IPS DF 6.9 (cell line): ENCODE measurements around the gene LSM3.

Source experiments
- DNase-seq: peaks from one replicate; pipeline ENCODE4 v3.0.0-alpha.2; 2013; ENCODE audit warnings: low read depth, low spot score
- H3K27ac ChIP-seq: one replicate; pipeline ENCODE4 v1.5.1; 2013; ENCODE audit warnings: low read length, control low read depth
- H3K27me3 ChIP-seq: 2 replicates; pipeline ENCODE4 v1.6.1; 2013; ENCODE audit warnings: mild to moderate bottlenecking, low read length; ENCODE audit not compliant: control insufficient read depth, insufficient read depth
- H3K36me3 ChIP-seq: 2 replicates; pipeline ENCODE4 v1.6.1; 2013; ENCODE audit warnings: low read length; ENCODE audit not compliant: control insufficient read depth, insufficient read depth
- H3K4me1 ChIP-seq: 2 replicates; pipeline ENCODE4 v1.6.1; 2013; ENCODE audit warnings: low read length; ENCODE audit not compliant: control insufficient read depth, insufficient read depth
- H3K4me3 ChIP-seq: 2 replicates; pipeline ENCODE4 v1.5.1; 2013; ENCODE audit warnings: mild to moderate bottlenecking, low read length
- H3K9me3 ChIP-seq: 2 replicates; pipeline ENCODE4 v1.6.1; 2013; ENCODE audit warnings: low read length, inconsistent platforms; ENCODE audit not compliant: control insufficient read depth, insufficient read depth
- WGBS: extraction: QIAGEN DNeasy Blood & Tissue Kit; methylation state at CpG from one replicate; pipeline ENCODE4 v1.1.7; 2013; ENCODE audit warnings: mixed read lengths, missing lambda C conversion rate; ENCODE audit not compliant: insufficient read length, insufficient coverage; 5-methylcytosine and 5-hydroxymethylcytosine counted together

LSM3 gene

GRCh38 chr3:14158370-14158769, 20.2 kb upstream of the LSM3 start:
- H3K36me3 ChIP-seq = peaks cover 34% of the 10 kb centered on the region
- no peaks in the 10 kb centered on the region; the same call in 1 of the 2 replicates for H3K9me3 ChIP-seq
- H3K27me3 ChIP-seq = no peaks in the 10 kb centered on the region
- WGBS = no CpG with 5 or more reads among the region's 14 CpGs
- no peaks in the 10 kb centered on the region for H3K4me1 ChIP-seq
- no peak for DNase-seq
- H3K27ac ChIP-seq = no peak overlapping the region
- no peak overlapping the region for H3K4me3 ChIP-seq

- no CpG with 5 or more reads among the region's 8 CpGs for WGBS
- Histone ChIP-seq H3K27me3 (no peaks in the 10 kb centered on the region), H3K27ac (no peak overlapping the region), H3K4me3 (no peak overlapping the region), H3K36me3 (peaks cover 30% of the 10 kb centered on the region), H3K4me1 (no peaks in the 10 kb centered on the region), H3K9me3 (no peaks in the 10 kb centered on the region; the same call in 1 of the 2 replicates)
- no peak for DNase-seq
Observed at GRCh38 chr3:14159426-14159825, 19.2 kb upstream of the LSM3 start.

GRCh38 chr3:14161282-14161681, 17.3 kb upstream of the LSM3 start:
- Histone ChIP-seq H3K4me3 (no peak overlapping the region), H3K36me3 (peaks cover 39% of the 10 kb centered on the region), H3K27me3 (no peaks in the 10 kb centered on the region), H3K4me1 (no peaks in the 10 kb centered on the region), H3K9me3 (no peaks in the 10 kb centered on the region; the same call in 1 of the 2 replicates), H3K27ac (no peak overlapping the region)
- no CpG with 5 or more reads among the region's 2 CpGs for WGBS
- no peak for DNase-seq

GRCh38 chr3:14162178-14162577, 16.4 kb upstream of the LSM3 start:
- no peaks in the 10 kb centered on the region for H3K27me3 ChIP-seq
- H3K36me3 ChIP-seq = peaks cover 41% of the 10 kb centered on the region
- no peaks in the 10 kb centered on the region; the same call in 1 of the 2 replicates for H3K9me3 ChIP-seq
- no peaks in the 10 kb centered on the region for H3K4me1 ChIP-seq
- DNase-seq = no peak
- H3K4me3 ChIP-seq = no peak overlapping the region
- no CpG with 5 or more reads among the region's 2 CpGs for WGBS
- no peak overlapping the region for H3K27ac ChIP-seq

- Histone ChIP-seq H3K27ac (no peak overlapping the region), H3K36me3 (peaks cover 35% of the 10 kb centered on the region), H3K9me3 (no peaks in the 10 kb centered on the region; the same call in 1 of the 2 replicates), H3K4me3 (no peak overlapping the region), H3K4me1 (no peaks in the 10 kb centered on the region), H3K27me3 (no peaks in the 10 kb centered on the region)
- no CpG with 5 or more reads among the region's 9 CpGs for WGBS
- DNase-seq = no peak
Observed at GRCh38 chr3:14166877-14167603, 11.6 kb upstream of the LSM3 start.

- WGBS = no CpG with 5 or more reads among the region's 2 CpGs
- no peaks in the 10 kb centered on the region for H3K4me1 ChIP-seq
- H3K27ac ChIP-seq = no peak overlapping the region
- H3K36me3 ChIP-seq = peaks cover 33% of the 10 kb centered on the region
- no peak for DNase-seq
- H3K9me3 ChIP-seq = no peaks in the 10 kb centered on the region
- H3K4me3 ChIP-seq = no peak overlapping the region
- no peaks in the 10 kb centered on the region for H3K27me3 ChIP-seq
Observed at GRCh38 chr3:14169435-14169834, 9.2 kb upstream of the LSM3 start.

GRCh38 chr3:14169871-14170270, 8.7 kb upstream of the LSM3 start:
- Histone ChIP-seq H3K4me3 (no peak overlapping the region), H3K27me3 (no peaks in the 10 kb centered on the region), H3K27ac (no peak overlapping the region), H3K36me3 (peaks cover 29% of the 10 kb centered on the region), H3K4me1 (no peaks in the 10 kb centered on the region), H3K9me3 (no peaks in the 10 kb centered on the region)
- DNase-seq = no peak

- H3K27ac ChIP-seq = no peak overlapping the region
- H3K36me3 ChIP-seq = peaks cover 23% of the 10 kb centered on the region
- no peak overlapping the region for H3K4me3 ChIP-seq
Observed at GRCh38 chr3:14170531-14171159, 8.0 kb upstream of the LSM3 start.

GRCh38 chr3:14172496-14172895, 6.1 kb upstream of the LSM3 start:
- WGBS = no CpG with 5 or more reads among the region's 5 CpGs
- DNase-seq = no peak
- no peaks in the 10 kb centered on the region for H3K4me1 ChIP-seq
- H3K27ac ChIP-seq = no peak overlapping the region
- H3K36me3 ChIP-seq = peaks cover 14% of the 10 kb centered on the region; the same call in 1 of the 2 replicates
- H3K4me3 ChIP-seq = no peak overlapping the region
- no peaks in the 10 kb centered on the region for H3K9me3 ChIP-seq
- no peaks in the 10 kb centered on the region for H3K27me3 ChIP-seq

More at GRCh38 chr3:14170531-14171159, 8.0 kb upstream of the LSM3 start:
- Histone ChIP-seq H3K9me3 (no peaks in the 10 kb centered on the region), H3K4me1 (no peaks in the 10 kb centered on the region), H3K27me3 (no peaks in the 10 kb centered on the region)
- WGBS = no CpG with 5 or more reads among the region's 2 CpGs
- no peak for DNase-seq

- Histone ChIP-seq H3K27ac (no peak overlapping the region), H3K4me3 (no peak overlapping the region)
Observed at GRCh38 chr3:14174483-14174882, 4.1 kb upstream of the LSM3 start.

More at GRCh38 chr3:14174483-14174882, 4.1 kb upstream of the LSM3 start:
- no CpG with 5 or more reads among the region's 2 CpGs for WGBS
- Histone ChIP-seq H3K27me3 (no peaks in the 10 kb centered on the region), H3K4me1 (no peaks in the 10 kb centered on the region), H3K36me3 (peaks cover 8% of the 10 kb centered on the region; the same call in 1 of the 2 replicates), H3K9me3 (no peaks in the 10 kb centered on the region)
- DNase-seq = no peak
